Stimulated activated CD4-positive, alpha-beta T cell treated with anti-CD3 and anti-CD28 coated beads, Interleukin-4, amount 100 ng/mL, for 48 hours (primary cell): Measurements from ENCODE around the gene DISC1.
"Not testable (repeated sequence)": the region's sequence is repeated elsewhere in the genome, so short reads cannot be mapped to it uniquely, and the experiment has no call there.

Experiments
- DNase-seq, 2 donors: peaks; one replicate each; pipeline ENCODE4 v3.0.0-alpha.2; 2020; ENCODE audit warnings: low read depth in 2 of 2

Gene DISC1

DNA sequence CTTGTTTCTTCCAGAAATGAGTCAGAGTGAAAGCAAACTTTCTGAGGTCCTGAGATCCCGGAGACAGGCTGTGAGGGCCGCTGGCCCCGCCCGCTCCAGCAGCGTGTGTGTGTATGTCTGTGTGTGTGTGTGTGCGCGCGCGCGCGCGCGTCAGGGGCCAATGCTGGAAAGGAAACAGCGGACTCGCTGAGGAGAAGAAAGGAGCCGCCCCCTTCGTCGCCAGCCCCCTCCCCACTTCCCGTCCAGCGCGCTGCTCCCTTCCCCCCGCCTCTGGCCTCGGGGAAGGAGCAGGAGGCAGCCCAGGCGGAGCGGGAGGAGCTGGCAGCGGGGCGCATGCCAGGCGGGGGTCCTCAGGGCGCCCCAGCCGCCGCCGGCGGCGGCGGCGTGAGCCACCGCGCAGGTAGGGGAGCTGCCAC lies at the start of gene DISC1:
DISC1 (plus strand) TSS at position 256 of the 416 bp plus-strand sequence; CDS start at position 334, 78 bp downstream.
- DNase-seq: peak; percentile 42 to 55

DNA sequence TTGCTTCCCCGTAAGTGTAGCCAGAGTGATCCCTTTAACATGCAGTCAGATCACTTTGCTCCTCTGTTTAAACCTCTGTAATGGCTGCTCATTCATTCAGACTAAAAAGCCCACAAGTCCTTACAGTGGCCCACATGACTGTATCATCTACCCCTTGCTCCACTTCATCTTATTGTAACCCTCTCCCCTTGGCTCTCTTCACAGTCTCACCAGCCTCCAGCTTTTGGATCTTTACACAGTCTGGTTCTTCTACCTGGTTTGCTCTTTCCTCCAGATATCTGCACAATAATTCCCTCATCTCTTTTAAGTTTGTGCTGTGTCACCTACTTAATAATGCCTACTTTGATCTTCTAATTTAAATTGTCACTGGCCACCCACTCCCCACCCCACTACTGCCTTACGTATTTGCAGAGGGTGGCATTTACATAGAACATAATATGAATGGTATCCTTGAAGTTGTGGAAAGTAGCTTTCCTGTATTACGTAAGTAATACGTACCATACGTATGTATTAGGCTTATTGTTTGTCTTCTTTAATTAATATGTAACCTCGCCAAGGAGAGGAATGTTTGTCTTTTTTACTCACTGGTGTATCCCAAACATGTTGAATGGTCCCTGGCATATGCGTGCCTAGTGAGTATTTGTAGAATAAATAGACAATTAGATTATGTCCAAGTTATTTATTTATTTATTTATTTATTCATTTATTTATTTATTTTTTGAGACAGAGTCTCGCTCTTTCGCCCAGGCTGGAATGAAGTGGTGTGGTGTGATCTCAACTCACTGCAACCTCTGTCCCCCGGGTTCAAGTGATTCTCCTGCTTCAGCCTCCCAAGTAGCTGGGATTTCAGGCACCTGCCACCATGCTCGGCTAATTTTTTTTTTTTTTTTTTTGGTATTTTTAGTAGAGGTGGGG lies 49.5 kb upstream of the DISC1 start:
- no peak for DNase-seq

DNA sequence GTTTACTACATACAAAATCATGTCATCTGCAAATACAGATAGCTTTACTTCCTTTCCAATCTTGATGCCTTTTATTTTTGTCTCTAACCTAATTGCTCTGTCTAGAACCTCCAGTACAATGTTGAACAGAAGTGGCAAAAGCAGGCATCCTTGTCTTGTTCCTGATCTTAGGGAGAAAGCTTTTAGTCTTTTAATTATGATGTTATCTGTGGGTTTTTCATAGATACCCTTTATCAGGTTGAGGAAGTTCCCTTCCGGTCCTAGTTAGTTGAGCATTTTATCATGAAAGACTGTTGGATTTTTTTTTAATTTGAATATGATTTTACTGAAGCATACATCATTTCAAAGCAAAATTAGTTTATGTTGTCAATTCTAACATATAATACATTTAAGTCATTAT lies 45.7 kb upstream of the DISC1 start:
- DNase-seq: no peak

DNA sequence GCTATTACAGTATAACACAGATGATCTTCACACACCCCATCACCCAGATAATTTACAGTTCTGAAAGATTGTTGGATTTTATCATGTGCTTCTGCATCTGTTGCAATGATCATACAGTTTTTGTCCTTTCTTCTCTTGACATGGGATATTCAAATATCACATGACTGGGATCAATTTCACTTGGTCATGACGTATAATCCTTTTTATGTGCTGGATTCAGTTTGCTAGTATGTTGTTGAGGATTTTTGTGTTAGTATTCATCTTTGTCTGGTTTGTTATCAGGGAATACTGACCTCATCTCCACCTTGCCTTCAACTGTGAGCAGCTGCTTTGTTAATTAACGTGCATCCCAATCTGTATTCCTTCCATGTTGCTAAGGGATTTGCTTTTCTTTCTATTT lies 44.7 kb upstream of the DISC1 start:
- no peak for DNase-seq

DNA sequence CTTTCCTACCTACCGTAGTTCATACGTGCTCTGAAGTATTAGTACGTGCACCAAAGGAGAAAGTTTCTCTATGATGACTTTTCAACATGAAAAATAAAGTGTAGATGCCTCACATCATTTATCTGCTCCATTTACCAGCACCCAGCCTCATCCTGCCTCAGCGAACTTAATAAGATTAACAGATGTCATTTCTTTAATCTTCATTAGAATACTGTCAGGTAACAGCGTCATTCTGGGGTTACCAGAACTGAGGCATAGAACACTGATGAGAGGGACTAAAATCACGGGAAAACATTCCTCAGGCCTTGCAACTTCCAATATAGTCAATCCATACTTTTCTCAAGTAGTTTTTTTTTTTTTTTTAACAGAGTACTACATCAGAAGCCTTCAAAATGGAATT lies 43.2 kb upstream of the DISC1 start:
- no peak for DNase-seq

- no peak for DNase-seq
These were observed 42.5 kb upstream of the DISC1 start for GRCh38 chr1:231584117-231584516.

DNA sequence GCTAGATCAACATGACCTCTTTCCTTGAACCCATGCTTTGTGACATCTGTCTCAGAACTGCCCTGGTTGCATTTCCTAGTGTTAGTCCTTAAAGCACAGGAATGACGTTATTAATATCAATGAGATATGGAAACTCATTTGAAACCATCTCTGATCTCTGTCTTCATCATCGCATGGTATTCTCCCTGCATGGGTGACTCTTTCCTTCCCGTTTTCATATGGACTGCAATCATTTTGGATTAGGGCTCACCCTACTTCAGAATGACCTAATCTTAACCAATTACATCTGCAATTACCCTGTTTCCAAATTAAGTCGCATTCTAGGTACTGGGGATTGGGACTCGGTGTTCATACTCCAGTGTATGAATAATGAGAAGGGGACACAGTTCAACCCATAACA lies 41.7 kb upstream of the DISC1 start:
- DNase-seq: no peak

- peak in 1 of 2 donors; percentile 15 for DNase-seq
These were observed 36.0 kb upstream of the DISC1 start for GRCh38 chr1:231590453-231591198.

DNA sequence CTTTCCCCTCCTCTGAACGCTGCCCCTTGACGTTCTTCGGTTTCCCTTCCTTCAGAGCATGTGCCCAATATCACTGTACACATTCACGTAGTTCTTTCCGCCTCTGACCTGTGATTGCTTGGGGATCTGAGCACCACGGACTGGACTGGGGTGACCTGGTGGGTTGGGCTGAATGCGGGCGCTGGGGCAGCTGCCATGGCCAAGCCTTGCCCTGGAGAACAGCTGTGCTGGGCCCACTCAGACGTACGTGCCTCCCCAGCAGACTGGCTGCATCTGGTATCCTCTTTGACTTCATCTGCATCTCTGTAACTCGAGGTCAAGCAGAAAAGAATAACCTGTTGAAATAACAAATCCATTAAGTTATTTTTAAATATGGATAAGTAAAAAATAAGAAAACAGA lies 35.1 kb upstream of the DISC1 start:
- DNase-seq: no peak

GRCh38 chr1:231592809-231593208 lies 33.8 kb upstream of the DISC1 start:
- DNase-seq: no peak

DNA sequence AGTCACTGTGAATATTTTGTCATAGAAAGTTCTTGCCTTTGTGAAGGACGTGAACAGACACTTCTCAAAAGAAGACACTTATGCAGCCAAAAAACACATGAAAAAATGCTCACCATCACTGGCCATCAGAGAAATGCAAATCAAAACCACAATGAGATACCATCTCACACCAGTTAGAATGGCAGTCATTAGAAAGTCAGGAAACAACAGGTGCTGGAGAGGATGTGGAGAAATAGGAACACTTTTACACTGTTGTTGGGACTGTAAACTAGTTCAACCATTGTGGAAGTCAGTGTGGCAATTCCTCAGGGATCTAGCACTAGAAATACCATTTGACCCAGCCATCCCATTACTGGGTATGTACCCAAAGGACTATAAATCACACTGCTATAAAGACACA lies 33.3 kb upstream of the DISC1 start:
- DNase-seq: not testable (repeated sequence)

DNA sequence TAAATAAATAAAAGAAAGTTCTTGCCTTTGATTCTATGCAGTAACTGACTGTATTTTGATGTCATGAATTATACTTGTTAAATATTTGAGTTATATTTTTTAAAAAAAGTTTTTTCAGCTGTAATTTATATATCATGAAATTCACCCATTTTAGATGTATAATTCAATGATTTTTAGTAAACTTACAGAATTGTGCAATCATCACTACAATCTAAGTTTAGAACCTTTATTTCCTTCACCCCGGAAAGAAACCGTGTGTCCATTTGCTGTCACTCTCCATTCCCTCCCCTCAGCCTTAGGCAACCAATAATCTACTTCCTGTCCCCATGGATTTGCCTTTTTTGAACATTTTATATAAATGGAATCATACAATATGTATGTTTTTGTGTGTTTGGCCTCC lies 32.5 kb upstream of the DISC1 start:
- no peak for DNase-seq

- no peak for DNase-seq
These were observed 31.8 kb upstream of the DISC1 start for GRCh38 chr1:231594749-231595148.

DNA sequence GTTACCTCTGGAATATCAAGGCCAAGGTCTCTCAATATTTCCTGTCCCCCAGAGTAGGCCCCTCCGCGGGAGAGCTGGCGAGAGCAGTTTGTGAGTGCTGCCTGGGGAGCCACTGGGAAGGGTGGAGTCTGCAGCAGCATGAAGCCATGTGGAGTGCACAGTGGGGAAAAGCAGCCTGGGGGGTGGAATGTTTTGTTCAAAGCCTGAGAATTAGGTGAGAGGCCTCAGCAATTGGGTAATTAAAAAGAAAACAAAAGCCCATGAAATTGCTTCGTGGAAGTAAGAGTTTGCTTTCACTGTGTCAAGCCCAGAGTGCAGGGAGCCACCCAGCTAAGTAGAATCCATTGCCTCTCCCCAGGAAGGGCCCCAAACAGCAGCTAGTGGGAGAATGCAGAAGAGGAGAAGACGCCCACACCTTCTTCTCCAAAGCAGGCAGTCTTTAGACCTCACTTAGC lies 30.2 kb upstream of the DISC1 start:
- DNase-seq: no peak

- DNase-seq: no peak
These were observed 28.6 kb upstream of the DISC1 start for GRCh38 chr1:231597971-231598370.

GRCh38 chr1:231600458-231600976 lies 26.1 kb upstream of the DISC1 start:
- DNase-seq: no peak

DNA sequence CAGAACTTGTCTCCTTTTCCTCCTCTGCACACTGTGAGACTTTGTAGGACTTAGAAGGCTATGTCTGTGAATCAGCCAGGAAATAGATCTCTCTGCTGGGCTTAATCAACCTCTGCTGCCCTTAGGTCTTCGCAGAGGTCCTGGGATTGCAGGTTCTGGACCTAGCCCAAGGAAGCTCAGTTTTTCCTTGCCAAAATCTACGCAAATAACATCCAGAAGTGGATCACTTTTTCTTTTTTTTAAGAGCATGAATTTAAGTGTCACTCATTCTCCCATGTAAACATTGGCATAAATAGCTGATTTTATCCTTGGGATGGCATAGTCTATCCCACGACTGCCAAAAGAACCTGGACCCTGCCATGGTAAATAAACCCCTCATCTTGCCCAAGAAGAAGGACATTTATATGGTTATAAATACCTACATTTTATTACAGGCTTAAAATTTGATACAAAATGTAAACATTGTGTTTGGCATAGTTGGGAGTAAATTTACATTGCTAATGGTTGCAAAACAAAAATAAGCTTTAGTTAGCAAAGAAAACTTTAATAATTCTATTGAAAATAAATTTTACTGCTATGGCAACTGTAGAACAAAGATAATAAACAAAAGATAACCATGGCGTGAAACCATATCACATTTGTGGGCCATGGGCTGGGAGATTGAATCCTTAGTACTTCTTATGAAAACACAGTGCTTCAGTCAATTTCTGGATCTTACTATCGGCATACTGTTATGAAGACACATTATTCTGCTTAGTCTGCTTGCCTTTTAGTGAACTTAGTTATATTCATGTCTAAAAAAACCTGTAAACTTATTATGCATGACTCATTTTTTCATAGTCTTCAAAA lies 24.5 kb upstream of the DISC1 start:
- DNase-seq: no peak

DNA sequence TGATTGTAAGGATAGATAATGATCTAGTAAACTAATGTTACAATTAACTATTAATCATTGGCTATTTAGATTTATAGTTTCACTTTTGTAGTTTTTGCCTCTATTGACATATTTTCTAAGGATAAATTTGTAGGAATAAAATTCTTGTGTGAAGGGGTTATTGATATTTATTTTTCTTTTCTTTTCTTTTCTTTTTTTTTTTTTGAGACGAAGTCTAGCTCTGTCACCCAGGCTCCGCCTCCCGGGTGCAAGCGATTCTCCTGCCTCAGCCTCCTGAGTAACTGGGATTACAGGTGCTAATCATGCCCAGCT lies 24.0 kb upstream of the DISC1 start:
- no peak for DNase-seq

GRCh38 chr1:231603598-231604275 lies 22.9 kb upstream of the DISC1 start:
- peak in 1 of 2 donors; percentile 12 for DNase-seq

DNA sequence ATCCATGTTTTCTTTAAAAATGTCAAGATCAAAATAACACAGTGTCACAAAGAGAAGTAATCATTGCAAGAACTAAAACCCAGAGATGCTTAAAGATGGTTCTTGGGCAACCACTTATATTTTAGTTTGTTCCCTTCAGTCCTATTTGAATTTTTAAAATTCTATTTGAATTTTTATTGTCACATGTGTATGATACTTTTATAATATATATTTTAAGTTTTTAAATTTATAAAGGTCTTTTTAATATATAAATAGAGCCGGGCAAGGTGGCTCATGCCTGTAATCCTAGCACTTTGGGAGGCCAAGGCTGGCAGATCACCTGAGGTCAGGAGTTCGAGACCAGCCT lies 22.3 kb upstream of the DISC1 start:
- DNase-seq: no peak
